HFFc6 (cell line): ENCODE measurements around the gene LRRC73. TPM values are rescaled to one million over a fixed set of nuclear protein-coding genes. Genes with fewer than 3 reads are reported as not detected.
"Not testable (repeated sequence)": the region's sequence is repeated elsewhere in the genome, so short reads cannot be mapped to it uniquely, and the experiment has no call there.

Experiments used
- DNase-seq: peaks from one replicate; pipeline ENCODE4 v3.0.0-alpha.2; 2018
- H3K27ac Mint-ChIP-seq: 2 replicates; pipeline ENCODE4 v1.8.0; 2020; ENCODE audit warnings: mild to moderate bottlenecking, mixed read lengths
- H3K27me3 Mint-ChIP-seq: 2 replicates; pipeline ENCODE4 v1.8.0; 2021; ENCODE audit warnings: mild to moderate bottlenecking, moderate library complexity, mixed read lengths; ENCODE audit not compliant: insufficient read depth
- H3K36me3 Mint-ChIP-seq: 2 replicates; pipeline ENCODE4 v1.8.0; 2021; ENCODE audit warnings: low read depth, mixed read lengths
- H3K4me1 Mint-ChIP-seq: 2 replicates; pipeline ENCODE4 v1.8.0; 2020; ENCODE audit warnings: low read depth, mixed read lengths
- H3K4me3 Mint-ChIP-seq: 2 replicates; pipeline ENCODE4 v1.8.0; 2020; ENCODE audit warnings: mild to moderate bottlenecking, moderate library complexity, mixed read lengths
- H3K9me3 Mint-ChIP-seq: 2 replicates; pipeline ENCODE4 v1.8.0; 2020; ENCODE audit warnings: mild to moderate bottlenecking, mixed read lengths
- long read RNA-seq: library from polyadenylated mRNA; unstranded; transcript quantifications from one replicate; pipeline ENCODE4 v2.0.0, GENCODE V29; 2019
- total RNA-seq, 6 experiments: library from RNA; stranded (reverse); fragmentation: NEBNext Ultra II Directional; extraction: Animal tissue kit (Norgen Biotek cat#: 25700); gene quantifications; 2 replicates in 1 of 6; 3 replicates in 5 of 6; pipeline ENCODE4 v1.2.3, GENCODE V29; 2021
- TF ChIP-seq, protein P1 (sequence below): fragments of 200-600 bp; sonication (generic); IDR thresholded peaks from 2 replicates; pipeline ENCODE4 v1.5.0; 2021; ENCODE audit warnings: antibody characterized with exemption, mild to moderate bottlenecking

Gene LRRC73, protein sequence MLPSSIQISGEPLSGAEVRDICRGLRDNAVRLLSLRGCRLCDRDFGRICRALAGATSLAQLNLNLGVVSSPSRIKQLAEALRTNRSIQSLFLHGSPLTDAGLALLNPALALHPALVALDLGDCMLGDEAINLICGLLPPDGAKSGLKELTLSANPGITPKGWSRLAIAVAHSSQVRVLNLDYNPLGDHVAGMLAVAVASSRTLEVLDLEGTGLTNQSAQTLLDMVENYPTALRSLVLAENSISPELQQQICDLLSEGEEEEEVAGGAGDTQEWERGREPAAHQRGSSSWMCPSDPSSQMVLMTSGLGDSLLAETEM
- total RNA-seq = 1 to 10 TPM in 2 of 6 experiments, under 1 TPM in 4; 0.75 to 1.7 (median 0.90) TPM
- long read RNA-seq, partial matches to known transcripts = 0 of 1 reads
- long read RNA-seq, other reads (novel, unspliced or antisense) = 0 of 1 reads

GRCh38 chr6:43509984-43510826 lies at the start of gene LRRC73:
Gene LRRC73 (minus strand): TSS chr6:43510346. CDS start chr6:43509785, 561 bp downstream.
- H3K27me3 Mint-ChIP-seq = peaks cover 1% of the 10 kb centered on the region; the same call in 1 of the 2 replicates
- TF ChIP-seq, protein P1, sequence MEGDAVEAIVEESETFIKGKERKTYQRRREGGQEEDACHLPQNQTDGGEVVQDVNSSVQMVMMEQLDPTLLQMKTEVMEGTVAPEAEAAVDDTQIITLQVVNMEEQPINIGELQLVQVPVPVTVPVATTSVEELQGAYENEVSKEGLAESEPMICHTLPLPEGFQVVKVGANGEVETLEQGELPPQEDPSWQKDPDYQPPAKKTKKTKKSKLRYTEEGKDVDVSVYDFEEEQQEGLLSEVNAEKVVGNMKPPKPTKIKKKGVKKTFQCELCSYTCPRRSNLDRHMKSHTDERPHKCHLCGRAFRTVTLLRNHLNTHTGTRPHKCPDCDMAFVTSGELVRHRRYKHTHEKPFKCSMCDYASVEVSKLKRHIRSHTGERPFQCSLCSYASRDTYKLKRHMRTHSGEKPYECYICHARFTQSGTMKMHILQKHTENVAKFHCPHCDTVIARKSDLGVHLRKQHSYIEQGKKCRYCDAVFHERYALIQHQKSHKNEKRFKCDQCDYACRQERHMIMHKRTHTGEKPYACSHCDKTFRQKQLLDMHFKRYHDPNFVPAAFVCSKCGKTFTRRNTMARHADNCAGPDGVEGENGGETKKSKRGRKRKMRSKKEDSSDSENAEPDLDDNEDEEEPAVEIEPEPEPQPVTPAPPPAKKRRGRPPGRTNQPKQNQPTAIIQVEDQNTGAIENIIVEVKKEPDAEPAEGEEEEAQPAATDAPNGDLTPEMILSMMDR = no peak
- H3K27ac Mint-ChIP-seq = peak within 1 kb of the TSS; percentile 78
- DNase-seq = peak; percentile 77
- H3K4me1 Mint-ChIP-seq = peaks cover 24% of the 10 kb centered on the region
- peaks cover 8% of the 10 kb centered on the region for H3K36me3 Mint-ChIP-seq
- H3K9me3 Mint-ChIP-seq = no peaks in the 10 kb centered on the region
- H3K4me3 Mint-ChIP-seq = peak within 1 kb of the TSS; percentile 88

- H3K27me3 Mint-ChIP-seq = no peaks in the 10 kb centered on the region
- no peaks in the 10 kb centered on the region for H3K4me1 Mint-ChIP-seq
- H3K36me3 Mint-ChIP-seq = peaks cover 30% of the 10 kb centered on the region
- no peak overlapping the region for H3K27ac Mint-ChIP-seq
- TF ChIP-seq, protein P1 = no peak
- DNase-seq = no peak
- no peak overlapping the region for H3K4me3 Mint-ChIP-seq
- H3K9me3 Mint-ChIP-seq = no peaks in the 10 kb centered on the region
These were observed 49.2 kb upstream of the LRRC73 start for GRCh38 chr6:43559328-43559727.

GRCh38 chr6:43557620-43558019 lies 47.5 kb upstream of the LRRC73 start:
- not testable (repeated sequence) for H3K4me3 Mint-ChIP-seq, H3K9me3 Mint-ChIP-seq, H3K27me3 Mint-ChIP-seq, DNase-seq, H3K27ac Mint-ChIP-seq, H3K4me1 Mint-ChIP-seq
- H3K36me3 Mint-ChIP-seq = peaks cover 39% of the 10 kb centered on the region

DNA sequence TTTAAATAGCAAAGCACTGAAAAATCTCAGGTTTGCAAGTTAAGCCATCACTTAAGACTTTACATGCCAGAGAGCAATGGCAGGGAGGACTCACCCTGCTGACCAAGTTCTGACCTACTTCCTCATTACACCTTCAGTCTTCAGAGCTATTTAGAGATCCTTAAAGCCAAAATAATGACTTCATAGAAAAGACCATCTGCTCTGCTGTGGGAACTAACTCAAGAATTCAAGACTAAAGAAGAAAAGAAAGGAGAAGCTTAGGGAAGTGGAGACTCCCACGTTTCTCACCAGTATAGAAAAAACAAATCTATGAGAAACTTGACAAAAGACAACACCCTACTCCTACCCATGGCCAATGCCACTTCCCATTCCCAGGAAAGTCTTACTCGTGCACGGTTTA lies 37.1 kb upstream of the LRRC73 start:
- H3K4me1 Mint-ChIP-seq = no peaks in the 10 kb centered on the region
- no peak for DNase-seq
- H3K27me3 Mint-ChIP-seq = no peaks in the 10 kb centered on the region; the same call in none of the 2 replicates
- H3K36me3 Mint-ChIP-seq = peaks cover 38% of the 10 kb centered on the region
- no peak overlapping the region for H3K27ac Mint-ChIP-seq
- H3K9me3 Mint-ChIP-seq = no peaks in the 10 kb centered on the region
- H3K4me3 Mint-ChIP-seq = no peak overlapping the region
- TF ChIP-seq, protein P1 = no peak

- Mint-ChIP-seq H3K9me3 (no peaks in the 10 kb centered on the region), H3K4me3 (no peak overlapping the region), H3K36me3 (peaks cover 35% of the 10 kb centered on the region), H3K4me1 (no peaks in the 10 kb centered on the region), H3K27me3 (no peaks in the 10 kb centered on the region; the same call in none of the 2 replicates), H3K27ac (no peak overlapping the region)
- TF ChIP-seq, protein P1 = no peak
- no peak for DNase-seq
These were observed 34.3 kb upstream of the LRRC73 start for GRCh38 chr6:43544461-43544860.
